GM04504 (cell line): ENCODE results near the gene BHLHE40.

ENCODE experiments used
- DNase-seq: peaks from one replicate; pipeline ENCODE4 v3.0.0-alpha.2; 2012; ENCODE audit warnings: low read depth

The BHLHE40 gene

DNA sequence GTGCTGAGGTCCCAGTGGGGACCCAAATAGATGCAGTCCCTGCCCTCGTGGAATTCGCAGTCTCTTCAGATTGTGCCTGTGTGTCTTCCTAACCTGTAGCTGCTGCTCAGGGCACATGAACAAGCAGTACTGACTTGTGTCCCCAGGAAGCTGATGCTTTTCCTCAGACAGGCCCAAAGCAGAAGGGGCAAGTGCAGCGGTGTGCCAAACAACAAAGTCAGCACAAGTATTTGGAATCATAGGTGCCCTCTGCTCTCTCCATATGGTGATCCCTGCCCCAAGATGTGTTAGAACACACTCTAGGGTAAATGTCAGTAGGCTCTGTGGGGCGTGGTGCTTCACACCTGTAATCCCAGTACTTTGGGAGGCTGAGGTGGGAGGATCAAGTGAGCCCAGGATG lies 21.9 kb downstream of the BHLHE40 start:
- no peak for DNase-seq

DNA sequence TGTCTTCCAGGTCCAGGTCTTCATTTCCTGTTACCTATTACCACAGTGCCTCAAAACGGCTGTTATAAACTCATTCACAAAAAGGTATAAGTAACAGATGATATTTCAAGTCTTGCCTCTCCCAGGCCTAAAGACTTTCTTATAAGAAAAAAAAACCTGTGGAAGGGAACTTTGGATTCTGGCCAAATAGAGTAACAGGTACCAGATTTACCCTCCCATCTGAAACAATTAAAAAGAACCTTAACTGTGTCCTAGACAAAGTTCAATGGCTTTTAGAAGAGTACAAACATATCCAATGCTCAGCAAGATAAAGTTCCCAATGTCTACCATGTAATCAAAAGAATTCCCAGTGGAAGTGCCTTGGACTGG lies 22.6 kb downstream of the BHLHE40 start:
- DNase-seq: no peak

DNA sequence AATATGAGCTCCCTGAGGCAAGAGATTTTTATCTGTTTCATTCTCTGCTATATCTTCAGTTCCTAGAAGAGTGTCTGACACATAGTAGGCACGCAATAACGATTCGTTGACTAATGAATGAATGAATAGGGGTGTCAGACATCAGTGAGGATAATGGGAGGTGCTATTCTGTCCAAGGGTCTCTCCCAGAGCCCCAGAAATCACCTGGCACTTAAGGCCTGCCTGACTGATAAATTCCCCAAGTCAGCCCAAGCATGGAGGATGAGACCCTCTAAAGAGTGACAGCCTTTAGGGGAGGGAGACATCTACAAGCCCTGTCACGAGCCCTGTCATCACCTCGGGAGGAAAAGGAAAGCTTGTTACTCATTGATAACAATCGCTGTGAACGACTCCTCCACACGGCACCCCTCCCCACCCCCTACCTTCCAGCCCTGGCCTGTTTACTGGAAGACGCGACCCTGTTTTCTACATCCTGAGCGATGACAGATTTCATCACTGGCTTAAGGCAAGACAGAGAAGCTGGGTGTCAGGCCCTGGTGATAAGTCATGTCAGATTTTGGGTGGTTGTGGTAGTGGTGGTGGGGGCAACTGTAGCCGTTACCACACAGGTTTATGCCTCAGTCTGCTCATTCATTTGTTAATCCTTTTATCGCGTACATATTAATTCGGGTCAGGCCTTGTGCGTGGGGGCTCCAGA lies 23.1 kb downstream of the BHLHE40 start:
- no peak for DNase-seq

- no peak for DNase-seq
Measured at GRCh38 chr3:5002871-5003247, 23.6 kb downstream of the BHLHE40 start.

DNA sequence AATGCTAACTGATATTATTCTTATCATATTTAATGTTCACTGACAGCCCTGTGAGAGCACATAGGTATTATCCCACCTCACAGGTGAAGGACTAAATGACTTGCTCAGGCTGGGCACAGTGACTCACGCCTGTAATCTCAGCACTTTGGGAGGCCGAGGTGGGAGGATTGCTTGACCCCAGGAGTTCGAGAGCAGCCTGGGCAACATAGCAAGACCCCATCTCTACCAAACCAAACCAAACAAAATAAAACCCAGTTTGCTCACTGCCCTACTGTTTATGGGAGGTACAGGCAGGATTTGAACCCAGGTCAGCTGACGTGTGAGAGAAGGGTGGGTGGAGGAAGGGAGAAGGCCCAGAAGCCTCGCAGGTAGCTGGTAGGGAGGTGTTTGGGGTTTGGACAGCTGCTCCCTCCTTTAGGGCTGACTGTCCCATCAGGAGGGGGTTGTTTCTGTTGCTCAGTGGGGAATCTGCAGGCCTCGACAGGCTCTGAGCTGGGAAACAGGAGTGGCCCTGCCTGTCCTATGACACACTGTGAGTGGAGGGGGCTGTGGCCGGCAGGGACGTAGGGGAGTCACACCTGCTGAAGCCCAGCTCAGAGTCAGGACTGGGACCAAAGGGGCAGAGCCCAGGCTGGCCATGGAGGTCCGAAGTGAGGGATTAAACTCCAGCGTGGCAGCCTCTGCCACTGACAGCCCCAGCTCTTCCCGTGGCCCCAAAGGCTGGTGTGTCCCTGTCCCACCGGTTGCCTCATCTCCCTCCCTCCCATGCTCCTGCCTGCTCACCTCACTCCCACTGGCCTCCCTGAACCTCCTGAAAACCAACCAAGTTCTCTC lies 25.3 kb downstream of the BHLHE40 start:
- no peak for DNase-seq

- DNase-seq: no peak
Measured at GRCh38 chr3:5005367-5005766, 26.1 kb downstream of the BHLHE40 start.

DNA sequence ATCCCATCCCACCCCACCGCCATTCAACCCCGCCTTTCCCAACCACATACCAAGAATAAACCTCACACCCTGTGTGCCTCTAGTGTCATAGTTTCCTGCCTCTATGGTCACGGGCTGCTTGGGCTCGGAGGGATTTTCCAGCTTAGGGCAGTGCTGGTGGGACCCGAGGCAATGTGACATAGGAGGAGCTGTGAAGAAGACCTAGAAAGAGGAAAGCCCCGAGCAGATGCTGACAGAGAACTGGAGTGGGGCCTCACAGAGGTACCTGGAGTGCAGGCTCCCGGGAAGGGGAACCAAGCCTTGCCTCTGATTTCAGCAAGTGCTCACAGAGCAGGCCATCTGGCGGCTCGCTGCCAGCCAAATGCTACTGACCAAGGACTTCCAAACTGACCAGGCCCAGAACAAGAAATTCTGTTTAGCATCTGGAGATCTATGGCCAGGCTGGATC lies 27.5 kb downstream of the BHLHE40 start:
- DNase-seq: no peak

GRCh38 chr3:5007873-5008272 lies 28.6 kb downstream of the BHLHE40 start:
- DNase-seq: no peak

GRCh38 chr3:5009506-5010109 lies 30.4 kb downstream of the BHLHE40 start:
- DNase-seq: no peak

GRCh38 chr3:5010140-5010539 lies 30.9 kb downstream of the BHLHE40 start:
- no peak for DNase-seq

GRCh38 chr3:5010706-5011554 lies 31.7 kb downstream of the BHLHE40 start:
- DNase-seq: no peak

DNA sequence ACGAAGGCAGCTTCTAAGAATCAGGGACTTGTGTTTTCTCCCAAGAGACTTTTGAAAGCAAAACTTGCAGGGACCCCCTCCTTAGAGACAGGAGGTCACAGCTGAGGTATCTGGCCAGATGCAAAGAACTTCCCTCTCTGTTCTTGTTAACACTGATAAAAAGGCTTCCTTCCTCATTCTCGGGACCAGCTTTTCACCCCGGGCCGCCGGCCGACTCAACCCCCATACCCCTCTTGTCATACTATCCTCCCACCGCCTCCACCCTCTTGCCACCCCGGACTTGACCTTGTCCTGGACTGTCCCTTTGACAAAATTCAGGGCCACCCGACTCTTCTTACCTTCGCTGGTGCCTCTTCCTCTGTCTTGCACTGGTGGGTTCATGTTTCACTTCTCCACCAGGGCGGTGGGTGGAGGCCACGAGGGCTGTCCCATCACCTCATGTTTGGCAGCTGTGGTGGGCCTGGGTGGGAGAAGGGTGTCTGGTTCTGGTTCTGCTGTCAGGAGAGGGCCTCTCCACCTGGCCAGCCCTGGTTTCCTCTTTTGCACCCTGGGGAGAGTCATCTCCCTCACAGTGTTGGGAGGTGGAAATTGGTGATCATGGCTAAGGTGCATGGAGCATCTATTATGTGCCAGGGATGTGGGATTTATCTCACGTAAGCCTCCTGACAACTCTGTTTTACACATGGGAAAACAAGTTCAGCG lies 32.5 kb downstream of the BHLHE40 start:
- DNase-seq: no peak

- DNase-seq: no peak
Measured at GRCh38 chr3:5012367-5012766, 33.1 kb downstream of the BHLHE40 start.

DNA sequence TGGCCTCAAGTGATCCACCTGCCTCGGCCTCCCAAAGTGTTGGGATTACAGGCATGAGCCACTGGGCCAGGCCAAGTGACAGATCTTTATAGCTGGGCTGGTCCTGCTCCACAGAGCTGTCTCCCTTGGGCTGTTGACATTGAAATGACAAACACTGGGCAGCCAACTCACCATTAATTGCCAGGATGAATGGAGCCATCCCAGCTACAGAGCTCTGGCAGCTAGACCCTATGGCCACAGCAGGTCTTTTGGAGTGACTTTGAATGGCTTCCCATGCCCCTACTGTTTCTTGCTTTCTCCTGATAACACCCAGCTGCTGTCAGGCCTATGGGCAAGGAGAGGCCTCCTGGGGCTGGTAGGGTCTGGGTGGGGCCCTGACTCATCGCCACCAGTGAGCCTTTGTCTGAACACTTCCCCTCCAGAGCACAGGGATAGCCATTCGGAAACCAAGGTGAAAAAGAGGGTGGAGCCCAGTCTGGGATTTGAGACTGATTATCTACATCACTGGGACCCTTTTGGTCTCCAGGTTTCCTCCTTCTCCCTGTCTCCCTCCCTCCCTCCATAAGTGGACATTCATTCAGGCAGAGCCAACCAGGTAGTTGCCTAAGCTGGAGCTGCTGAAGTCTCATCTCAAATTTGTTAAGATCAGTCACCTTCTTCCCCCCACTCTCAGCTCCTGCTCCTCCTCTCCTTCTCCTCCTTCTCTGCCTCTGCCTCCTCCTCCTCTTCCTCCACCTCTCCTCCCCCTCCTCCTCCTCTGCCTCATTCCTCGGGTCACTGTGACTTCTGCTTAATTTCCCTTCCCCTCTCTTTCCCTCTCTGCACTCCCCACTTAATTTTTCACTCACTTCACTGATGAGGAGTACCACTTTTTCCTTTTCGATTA lies 34.0 kb downstream of the BHLHE40 start:
- no peak for DNase-seq

DNA sequence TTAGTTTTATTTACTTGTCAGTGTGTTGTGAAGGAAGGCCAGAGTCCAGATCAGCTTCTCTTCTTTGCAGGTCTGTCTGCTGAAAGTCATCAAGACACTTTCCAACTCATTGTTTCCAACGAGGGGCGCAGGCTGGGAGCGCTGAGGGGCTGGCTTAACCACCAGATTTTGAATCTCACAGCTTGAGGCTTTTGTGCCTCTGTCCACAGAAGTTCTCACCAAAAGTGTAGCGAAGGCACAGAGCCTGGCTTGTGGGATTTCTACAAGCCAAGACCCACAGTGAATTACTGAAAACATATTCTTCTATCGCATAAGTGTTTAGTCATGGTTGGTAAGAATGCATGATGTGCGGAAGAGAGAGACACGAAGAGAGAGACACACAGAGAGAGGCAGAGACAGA lies 35.2 kb downstream of the BHLHE40 start:
- no peak for DNase-seq

- no peak for DNase-seq
Measured at GRCh38 chr3:5015056-5015455, 35.8 kb downstream of the BHLHE40 start.

DNA sequence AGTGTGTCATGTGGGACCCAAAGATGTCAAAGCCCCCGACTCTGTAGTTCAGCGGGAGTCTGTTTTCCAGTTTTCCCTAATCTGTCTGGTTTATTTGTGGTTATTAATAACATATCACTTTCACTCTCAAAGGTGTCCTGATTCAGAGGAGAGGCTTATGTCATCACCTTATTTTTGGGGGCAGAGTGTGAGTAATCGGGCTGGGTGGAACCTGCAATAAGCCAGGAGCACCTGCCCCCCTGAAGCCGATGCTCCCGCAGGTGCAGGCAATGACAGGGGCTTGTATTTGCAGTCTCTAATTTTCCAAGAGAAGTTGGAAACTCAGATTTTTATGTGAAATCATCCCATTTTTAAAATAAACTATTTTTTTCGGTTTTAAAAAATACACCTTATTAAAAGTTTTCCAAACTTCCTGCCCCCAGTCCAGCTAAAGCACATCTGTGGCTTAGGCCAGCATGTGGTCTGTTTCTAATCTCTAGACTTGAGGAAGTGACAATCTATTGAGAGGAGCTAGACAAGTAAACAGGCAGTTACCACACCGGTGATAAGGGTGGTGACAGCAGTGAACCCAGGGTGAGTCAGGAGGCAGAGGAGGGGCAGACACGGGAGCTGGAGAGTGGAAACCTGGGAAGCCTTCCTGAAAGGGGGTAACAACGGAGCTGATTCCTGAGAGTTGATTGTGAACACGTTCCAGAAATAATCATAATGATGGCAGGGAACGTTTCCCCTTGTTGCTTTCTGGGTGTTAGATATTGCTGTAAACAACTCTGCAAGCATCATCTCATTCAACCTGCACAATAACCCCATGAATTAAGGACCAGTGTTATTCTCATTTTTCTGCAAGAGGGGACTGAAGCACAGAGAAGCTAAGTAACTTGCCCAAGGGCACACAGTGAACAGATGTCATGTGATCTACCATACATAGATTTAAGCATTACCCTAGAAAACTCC lies 37.2 kb downstream of the BHLHE40 start:
- no peak for DNase-seq

DNA sequence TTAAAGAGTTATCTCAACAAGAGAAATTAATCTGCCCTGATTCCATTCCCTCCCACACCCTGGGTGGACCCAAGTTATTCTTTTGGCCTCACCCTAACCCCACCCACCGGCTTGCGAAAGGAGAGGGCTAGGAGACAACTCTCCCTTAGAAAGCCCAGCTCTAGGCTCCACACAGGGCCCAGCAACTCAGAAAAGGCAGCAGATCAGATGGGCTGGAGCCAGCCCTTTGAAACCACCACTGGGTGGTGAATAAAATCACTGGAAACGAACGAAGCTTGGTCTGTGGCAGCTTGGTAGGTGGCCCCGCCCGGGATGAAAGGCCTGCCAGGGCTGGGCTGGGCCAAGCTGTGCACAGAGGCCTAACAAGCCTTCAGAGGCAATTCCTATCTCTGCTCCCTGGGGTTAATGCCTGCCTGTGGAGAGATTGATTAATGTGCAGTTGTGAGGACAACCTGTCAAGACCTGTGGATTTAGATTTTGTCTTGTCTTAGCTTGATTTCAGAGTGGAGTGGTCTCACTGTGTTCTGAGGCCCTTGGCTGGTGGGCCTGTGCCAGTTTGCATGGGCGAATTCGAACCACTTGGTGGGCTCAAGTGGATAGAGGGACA lies 38.8 kb downstream of the BHLHE40 start:
- DNase-seq: no peak
